SJSA1 (cell line): ENCODE data around the gene ACKR3. TPM values are rescaled to one million over a fixed set of nuclear protein-coding genes. Genes with fewer than 3 reads are reported as not detected.

ENCODE experiments used
- DNase-seq, 2 experiments: peaks; one replicate each; pipeline ENCODE4 v3.0.0-alpha.2; 2015 to 2020; ENCODE audit warnings: low spot score in 2 of 2, low read depth in 1 of 2
- H3K27ac ChIP-seq: fragments of 250-450 bp; sonication (Bioruptor Pico); 2 replicates; pipeline ENCODE4 v1.5.1; 2020; ENCODE audit warnings: mild to moderate bottlenecking, moderate library complexity
- H3K27me3 ChIP-seq: fragments of 250-450 bp; sonication (Bioruptor Pico); replicated peaks from 2 replicates; pipeline ENCODE4 v1.5.1; 2020; ENCODE audit warnings: mild to moderate bottlenecking, moderate library complexity
- H3K36me3 ChIP-seq: fragments of 250-450 bp; sonication (Bioruptor Pico); 2 replicates; pipeline ENCODE4 v1.5.1; 2020; ENCODE audit warnings: mild to moderate bottlenecking
- H3K4me1 ChIP-seq: fragments of 250-450 bp; sonication (Bioruptor Pico); replicated peaks from 2 replicates; pipeline ENCODE4 v1.6.1; 2021; ENCODE audit warnings: mild to moderate bottlenecking
- H3K4me3 ChIP-seq: fragments of 250-450 bp; sonication (Bioruptor Pico); 2 replicates; pipeline ENCODE4 v1.5.1; 2020; ENCODE audit warnings: mild to moderate bottlenecking
- H3K9me3 ChIP-seq: fragments of 250-450 bp; sonication (Bioruptor Pico); replicated peaks from 2 replicates; pipeline ENCODE4 v1.5.1; 2020; ENCODE audit warnings: mild to moderate bottlenecking
- total RNA-seq: library from RNA; depleted of rRNA; stranded (reverse); fragments of >200 nt; shearing (Covaris generic); gene quantifications from 2 replicates; pipeline ENCODE4 v1.2.3, GENCODE V29; 2014; rRNA removed

The ACKR3 gene
- total RNA-seq: 4.3 and 8.5 TPM in 2 replicates

GRCh38 chr2:236569573-236569973 is at the start of gene ACKR3:
Gene ACKR3 (plus strand): TSS chr2:236569825. CDS start chr2:236580466, 10,641 bp downstream.
- Histone ChIP-seq H3K4me1 (peaks cover 16% of the 10 kb centered on the region), H3K4me3 (peak within 1 kb of the TSS; percentile 31), H3K27ac (no peak within 1 kb of the TSS), H3K36me3 (no peaks in the 10 kb centered on the region), H3K9me3 (no peaks in the 10 kb centered on the region), H3K27me3 (no peaks in the 10 kb centered on the region)
- peak; percentile 72 to 77 for DNase-seq

- H3K27ac ChIP-seq: no peak overlapping the region
- no peaks in the 10 kb centered on the region for H3K36me3 ChIP-seq
- no peak overlapping the region for H3K4me3 ChIP-seq
- H3K27me3 ChIP-seq: no peaks in the 10 kb centered on the region
- peaks cover 7% of the 10 kb centered on the region; the same call in 1 of the 2 replicates for H3K4me1 ChIP-seq
- DNase-seq: no peak
- no peaks in the 10 kb centered on the region for H3K9me3 ChIP-seq
These were observed 48.1 kb upstream of the ACKR3 start for GRCh38 chr2:236521556-236521955.

GRCh38 chr2:236523249-236523648 is 46.4 kb upstream of the ACKR3 start:
- Histone ChIP-seq H3K4me1 (peaks cover 17% of the 10 kb centered on the region), H3K27ac (no peak overlapping the region), H3K4me3 (no peak overlapping the region), H3K27me3 (no peaks in the 10 kb centered on the region), H3K9me3 (no peaks in the 10 kb centered on the region), H3K36me3 (no peaks in the 10 kb centered on the region)
- DNase-seq: no peak

GRCh38 chr2:236525411-236525997 is 44.1 kb upstream of the ACKR3 start:
- Histone ChIP-seq H3K4me3 (no peak overlapping the region), H3K9me3 (no peaks in the 10 kb centered on the region), H3K27ac (no peak overlapping the region), H3K36me3 (no peaks in the 10 kb centered on the region), H3K27me3 (no peaks in the 10 kb centered on the region), H3K4me1 (peaks cover 18% of the 10 kb centered on the region)
- DNase-seq: no peak

GRCh38 chr2:236526455-236527158 is 43.0 kb upstream of the ACKR3 start:
- Histone ChIP-seq H3K4me1 (peaks cover 18% of the 10 kb centered on the region), H3K4me3 (no peak overlapping the region), H3K27ac (no peak overlapping the region), H3K36me3 (no peaks in the 10 kb centered on the region), H3K27me3 (no peaks in the 10 kb centered on the region), H3K9me3 (no peaks in the 10 kb centered on the region)
- DNase-seq: no peak

- peak in 1 of 2 experiments; percentile 25 for DNase-seq
- no peaks in the 10 kb centered on the region for H3K27me3 ChIP-seq
- peaks cover 18% of the 10 kb centered on the region for H3K4me1 ChIP-seq
- H3K27ac ChIP-seq: no peak overlapping the region
- H3K36me3 ChIP-seq: no peaks in the 10 kb centered on the region
- H3K4me3 ChIP-seq: no peak overlapping the region
- no peaks in the 10 kb centered on the region for H3K9me3 ChIP-seq
These were observed 42.4 kb upstream of the ACKR3 start for GRCh38 chr2:236527159-236527630.

- no peaks in the 10 kb centered on the region for H3K36me3 ChIP-seq
- no peaks in the 10 kb centered on the region for H3K9me3 ChIP-seq
- H3K4me1 ChIP-seq: peaks cover 19% of the 10 kb centered on the region
These were observed 40.0 kb upstream of the ACKR3 start for GRCh38 chr2:236529606-236530005.

GRCh38 chr2:236530512-236530911 is 39.1 kb upstream of the ACKR3 start:
- Histone ChIP-seq H3K27me3 (no peaks in the 10 kb centered on the region), H3K27ac (no peak overlapping the region), H3K9me3 (no peaks in the 10 kb centered on the region), H3K4me1 (peaks cover 28% of the 10 kb centered on the region), H3K4me3 (no peak overlapping the region), H3K36me3 (no peaks in the 10 kb centered on the region)
- no peak for DNase-seq

More at GRCh38 chr2:236529606-236530005, 40.0 kb upstream of the ACKR3 start:
- no peak overlapping the region for H3K27ac ChIP-seq
- no peak overlapping the region for H3K4me3 ChIP-seq
- DNase-seq: no peak
- no peaks in the 10 kb centered on the region for H3K27me3 ChIP-seq

GRCh38 chr2:236531195-236531594 is 38.4 kb upstream of the ACKR3 start:
- Histone ChIP-seq H3K4me3 (no peak overlapping the region), H3K27ac (no peak overlapping the region), H3K36me3 (no peaks in the 10 kb centered on the region), H3K4me1 (peaks cover 29% of the 10 kb centered on the region), H3K27me3 (no peaks in the 10 kb centered on the region), H3K9me3 (no peaks in the 10 kb centered on the region)
- no peak for DNase-seq

- Histone ChIP-seq H3K4me3 (no peak overlapping the region), H3K4me1 (peaks cover 25% of the 10 kb centered on the region), H3K9me3 (no peaks in the 10 kb centered on the region), H3K27me3 (no peaks in the 10 kb centered on the region), H3K27ac (no peak overlapping the region), H3K36me3 (no peaks in the 10 kb centered on the region)
- no peak for DNase-seq
These were observed 37.6 kb upstream of the ACKR3 start for GRCh38 chr2:236531996-236532395.

- Histone ChIP-seq H3K4me3 (no peak overlapping the region), H3K9me3 (no peaks in the 10 kb centered on the region), H3K4me1 (peaks cover 11% of the 10 kb centered on the region), H3K27me3 (no peaks in the 10 kb centered on the region), H3K36me3 (no peaks in the 10 kb centered on the region), H3K27ac (no peak overlapping the region)
- DNase-seq: no peak
These were observed 36.3 kb upstream of the ACKR3 start for GRCh38 chr2:236533343-236533742.

- H3K9me3 ChIP-seq: no peaks in the 10 kb centered on the region
- no peak overlapping the region for H3K27ac ChIP-seq
- H3K4me3 ChIP-seq: no peak overlapping the region
- no peaks in the 10 kb centered on the region for H3K27me3 ChIP-seq
- no peaks in the 10 kb centered on the region for H3K36me3 ChIP-seq
- peaks cover 11% of the 10 kb centered on the region for H3K4me1 ChIP-seq
- DNase-seq: peak; percentile 61 to 80
These were observed 34.6 kb upstream of the ACKR3 start for GRCh38 chr2:236535024-236535423.

- Histone ChIP-seq H3K4me3 (no peak overlapping the region), H3K36me3 (no peaks in the 10 kb centered on the region), H3K27me3 (no peaks in the 10 kb centered on the region), H3K4me1 (peaks cover 11% of the 10 kb centered on the region), H3K27ac (no peak overlapping the region), H3K9me3 (no peaks in the 10 kb centered on the region)
- DNase-seq: no peak
These were observed 32.8 kb upstream of the ACKR3 start for GRCh38 chr2:236536727-236537398.

- H3K4me1 ChIP-seq: peaks cover 11% of the 10 kb centered on the region
- no peaks in the 10 kb centered on the region for H3K9me3 ChIP-seq
- H3K36me3 ChIP-seq: no peaks in the 10 kb centered on the region
- H3K27ac ChIP-seq: no peak overlapping the region
- no peaks in the 10 kb centered on the region for H3K27me3 ChIP-seq
- H3K4me3 ChIP-seq: no peak overlapping the region
- no peak for DNase-seq
These were observed 31.4 kb upstream of the ACKR3 start for GRCh38 chr2:236538242-236538641.
